ENCODE measurements around the gene ZNF41.

ZNF41 gene

GRCh38 chrX:47489507-47490275, 6.7 kb upstream of the ZNF41 start:
- no peak for DNase-seq

GRCh38 chrX:47484885-47485284, 1.9 kb upstream of the ZNF41 start:
- DNase-seq: no peak

- DNase-seq: no peak
Measured at GRCh38 chrX:47483306-47484268, 565 bp upstream of the ZNF41 start.

GRCh38 chrX:47482065-47482511, 934 bp downstream of the ZNF41 start:
- DNase-seq: no peak

GRCh38 chrX:47481160-47481559, 1.9 kb downstream of the ZNF41 start:
- DNase-seq: no peak

GRCh38 chrX:47480576-47480975, 2.4 kb downstream of the ZNF41 start:
- no peak for DNase-seq

- DNase-seq: no peak
Measured at GRCh38 chrX:47475476-47475875, 7.5 kb downstream of the ZNF41 start.

GRCh38 chrX:47467106-47467505, 15.9 kb downstream of the ZNF41 start:
- no peak for DNase-seq

GRCh38 chrX:47460561-47460960, 22.5 kb downstream of the ZNF41 start:
- no peak for DNase-seq

- DNase-seq: no peak
Measured at GRCh38 chrX:47458528-47458927, 24.5 kb downstream of the ZNF41 start.

GRCh38 chrX:47456080-47456479, 26.9 kb downstream of the ZNF41 start:
- DNase-seq: no peak

GRCh38 chrX:47452112-47452511, 30.9 kb downstream of the ZNF41 start:
- no peak for DNase-seq

GRCh38 chrX:47448165-47448806, 34.7 kb downstream of the ZNF41 start:
- no peak for DNase-seq

GRCh38 chrX:47447607-47448006, 35.4 kb downstream of the ZNF41 start:
- DNase-seq: no peak

GRCh38 chrX:47446971-47447370, 36.1 kb downstream of the ZNF41 start:
- DNase-seq: no peak

GRCh38 chrX:47446431-47446830, 36.6 kb downstream of the ZNF41 start:
- DNase-seq: no peak

- DNase-seq: no peak
Measured at GRCh38 chrX:47430925-47431324, 52.1 kb downstream of the ZNF41 start.

- no peak for DNase-seq
Measured at GRCh38 chrX:47422444-47422843, 60.6 kb downstream of the ZNF41 start.

- DNase-seq: no peak
Measured at GRCh38 chrX:47420962-47421361, 62.1 kb downstream of the ZNF41 start.

- DNase-seq: no peak
Measured at GRCh38 chrX:47420265-47420664, 62.8 kb downstream of the ZNF41 start.

- no peak for DNase-seq
Measured at GRCh38 chrX:47413179-47413594, 69.8 kb downstream of the ZNF41 start.
